ENCODE data around the gene CEP295NL. TPM values are rescaled to one million over a fixed set of nuclear protein-coding genes. Genes with fewer than 3 reads are reported as not detected.

CEP295NL gene
- total and polyA plus RNA-seq, 2 of the 13 experiments (the other 11 are each of a cell fraction or from before 2014, with no cell fraction given) = not detected

DNA sequence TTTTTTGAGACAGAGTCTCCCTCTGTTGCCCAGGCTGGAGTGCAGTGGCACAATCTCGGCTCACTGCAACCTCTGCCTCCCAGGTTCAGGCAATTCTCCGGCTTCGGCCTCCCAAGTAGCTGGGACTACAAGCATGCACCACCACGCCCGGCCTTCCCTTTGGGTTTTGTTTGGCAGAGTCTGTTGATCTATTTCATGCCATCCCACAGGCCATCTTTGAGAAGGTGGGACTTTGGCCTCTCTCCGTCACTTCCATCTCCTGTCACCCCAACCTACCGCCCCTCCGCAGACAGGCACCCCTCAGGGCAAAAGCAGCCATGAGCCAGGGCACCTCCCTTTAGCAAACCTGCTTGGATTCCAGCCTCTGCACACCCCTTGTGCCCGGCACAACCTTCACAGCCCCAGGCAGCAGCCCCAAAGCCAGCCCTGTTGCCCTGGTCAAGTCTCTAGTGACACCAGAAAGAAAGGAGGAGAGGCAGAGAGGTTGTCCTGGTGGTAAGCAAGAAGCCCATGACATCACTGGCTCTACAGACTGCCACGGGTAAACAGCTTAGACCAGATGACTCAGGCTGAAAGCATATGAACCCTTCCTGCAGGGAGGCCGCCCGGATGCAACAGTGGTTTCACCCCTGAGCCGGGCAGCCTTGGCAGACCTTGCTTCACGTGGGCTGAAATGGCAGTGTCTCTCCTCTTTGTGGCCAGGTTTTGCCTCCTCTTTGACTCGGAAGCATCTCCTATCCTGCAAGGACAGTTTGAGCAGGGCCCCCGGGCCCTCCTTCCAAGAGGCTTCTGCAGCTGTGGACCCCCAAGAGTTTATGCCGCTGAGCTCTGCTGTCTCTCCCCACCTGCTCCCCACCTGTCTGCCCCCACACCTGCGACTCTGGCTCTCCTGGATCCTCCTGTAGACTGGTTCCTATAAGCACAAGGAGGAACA is 30.3 kb upstream of the CEP295NL start (continued):
- TF ChIP-seq, protein P1, sequence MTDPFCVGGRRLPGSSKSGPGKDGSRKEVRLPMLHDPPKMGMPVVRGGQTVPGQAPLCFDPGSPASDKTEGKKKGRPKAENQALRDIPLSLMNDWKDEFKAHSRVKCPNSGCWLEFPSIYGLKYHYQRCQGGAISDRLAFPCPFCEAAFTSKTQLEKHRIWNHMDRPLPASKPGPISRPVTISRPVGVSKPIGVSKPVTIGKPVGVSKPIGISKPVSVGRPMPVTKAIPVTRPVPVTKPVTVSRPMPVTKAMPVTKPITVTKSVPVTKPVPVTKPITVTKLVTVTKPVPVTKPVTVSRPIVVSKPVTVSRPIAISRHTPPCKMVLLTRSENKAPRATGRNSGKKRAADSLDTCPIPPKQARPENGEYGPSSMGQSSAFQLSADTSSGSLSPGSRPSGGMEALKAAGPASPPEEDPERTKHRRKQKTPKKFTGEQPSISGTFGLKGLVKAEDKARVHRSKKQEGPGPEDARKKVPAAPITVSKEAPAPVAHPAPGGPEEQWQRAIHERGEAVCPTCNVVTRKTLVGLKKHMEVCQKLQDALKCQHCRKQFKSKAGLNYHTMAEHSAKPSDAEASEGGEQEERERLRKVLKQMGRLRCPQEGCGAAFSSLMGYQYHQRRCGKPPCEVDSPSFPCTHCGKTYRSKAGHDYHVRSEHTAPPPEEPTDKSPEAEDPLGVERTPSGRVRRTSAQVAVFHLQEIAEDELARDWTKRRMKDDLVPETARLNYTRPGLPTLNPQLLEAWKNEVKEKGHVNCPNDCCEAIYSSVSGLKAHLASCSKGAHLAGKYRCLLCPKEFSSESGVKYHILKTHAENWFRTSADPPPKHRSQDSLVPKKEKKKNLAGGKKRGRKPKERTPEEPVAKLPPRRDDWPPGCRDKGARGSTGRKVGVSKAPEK (CRISPR knock-in tag; IDR thresholded peaks at IDR 0.05; ENCODE audit: borderline replicate concordance) = no peak
- TF ChIP-seq EED (CRISPR knock-in tag; IDR thresholded peaks at IDR 0.05) (no peak), ZNF333 (CRISPR knock-in tag; IDR thresholded peaks at IDR 0.05; ENCODE audit: borderline replicate concordance) (no peak), NAIF1 (CRISPR knock-in tag; IDR thresholded peaks at IDR 0.05; ENCODE audit: borderline replicate concordance) (no peak), ZFP90 (CRISPR knock-in tag; IDR thresholded peaks at IDR 0.05; ENCODE audit: borderline replicate concordance) (no peak), ZNF160 (CRISPR knock-in tag; IDR thresholded peaks at IDR 0.05) (no peak), JDP2 (CRISPR knock-in tag; IDR thresholded peaks at IDR 0.05; ENCODE audit: borderline replicate concordance) (no peak), ZNF703 (CRISPR knock-in tag; IDR thresholded peaks at IDR 0.05; ENCODE audit: borderline replicate concordance) (no peak), ESRRA (CRISPR knock-in tag; IDR thresholded peaks at IDR 0.05; ENCODE audit: low read depth) (no peak), GTF3A (CRISPR knock-in tag; conservative IDR thresholded peaks at IDR 0.05) (no peak), FOSL2 (CRISPR knock-in tag; IDR thresholded peaks at IDR 0.05) (peak; percentile 98), ZNF256 (CRISPR knock-in tag; conservative IDR thresholded peaks at IDR 0.05) (no peak), ZMAT3 (CRISPR knock-in tag; conservative IDR thresholded peaks at IDR 0.05) (0 out of 2 replicates have a peak, but pooled peaks have one; percentile 48), ZNF720 (CRISPR knock-in tag; IDR thresholded peaks at IDR 0.05) (no peak), TAF15 (IDR thresholded peaks at IDR 0.05; ENCODE audit: low read depth, low read length, poor library complexity, severe bottlenecking) (no peak), ZNF207 (IDR thresholded peaks at IDR 0.05; ENCODE audit: borderline replicate concordance) (no peak), YY1 (IDR thresholded peaks at IDR 0.05; ENCODE audit: insufficient read depth, insufficient replicate concordance, low read depth, low read length) (no peak), ZNF451 (CRISPR knock-in tag; IDR thresholded peaks at IDR 0.05) (no peak)
- TF ChIP-seq, protein P2, sequence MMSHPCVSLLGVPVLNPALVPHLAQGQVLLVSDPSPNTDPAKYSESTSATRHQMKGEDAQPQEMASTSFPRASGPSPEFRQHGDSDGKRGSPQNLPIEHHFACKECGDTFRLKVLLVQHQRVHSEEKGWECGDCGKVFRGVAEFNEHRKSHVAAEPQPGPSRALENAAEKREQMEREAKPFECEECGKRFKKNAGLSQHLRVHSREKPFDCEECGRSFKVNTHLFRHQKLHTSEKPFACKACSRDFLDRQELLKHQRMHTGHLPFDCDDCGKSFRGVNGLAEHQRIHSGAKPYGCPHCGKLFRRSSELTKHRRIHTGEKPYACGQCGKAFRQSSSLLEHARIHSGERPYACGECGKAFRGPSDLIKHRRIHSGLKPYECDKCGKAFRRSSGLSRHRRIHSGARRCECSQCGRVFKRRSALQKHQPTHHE (CRISPR knock-in tag; IDR thresholded peaks at IDR 0.05; ENCODE audit: borderline replicate concordance) = no peak
- TF ChIP-seq, protein P3, sequence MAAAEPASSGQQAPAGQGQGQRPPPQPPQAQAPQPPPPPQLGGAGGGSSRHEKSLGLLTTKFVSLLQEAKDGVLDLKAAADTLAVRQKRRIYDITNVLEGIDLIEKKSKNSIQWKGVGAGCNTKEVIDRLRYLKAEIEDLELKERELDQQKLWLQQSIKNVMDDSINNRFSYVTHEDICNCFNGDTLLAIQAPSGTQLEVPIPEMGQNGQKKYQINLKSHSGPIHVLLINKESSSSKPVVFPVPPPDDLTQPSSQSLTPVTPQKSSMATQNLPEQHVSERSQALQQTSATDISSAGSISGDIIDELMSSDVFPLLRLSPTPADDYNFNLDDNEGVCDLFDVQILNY (CRISPR knock-in tag; conservative IDR thresholded peaks at IDR 0.05) = no peak
- TF ChIP-seq, protein P4, sequence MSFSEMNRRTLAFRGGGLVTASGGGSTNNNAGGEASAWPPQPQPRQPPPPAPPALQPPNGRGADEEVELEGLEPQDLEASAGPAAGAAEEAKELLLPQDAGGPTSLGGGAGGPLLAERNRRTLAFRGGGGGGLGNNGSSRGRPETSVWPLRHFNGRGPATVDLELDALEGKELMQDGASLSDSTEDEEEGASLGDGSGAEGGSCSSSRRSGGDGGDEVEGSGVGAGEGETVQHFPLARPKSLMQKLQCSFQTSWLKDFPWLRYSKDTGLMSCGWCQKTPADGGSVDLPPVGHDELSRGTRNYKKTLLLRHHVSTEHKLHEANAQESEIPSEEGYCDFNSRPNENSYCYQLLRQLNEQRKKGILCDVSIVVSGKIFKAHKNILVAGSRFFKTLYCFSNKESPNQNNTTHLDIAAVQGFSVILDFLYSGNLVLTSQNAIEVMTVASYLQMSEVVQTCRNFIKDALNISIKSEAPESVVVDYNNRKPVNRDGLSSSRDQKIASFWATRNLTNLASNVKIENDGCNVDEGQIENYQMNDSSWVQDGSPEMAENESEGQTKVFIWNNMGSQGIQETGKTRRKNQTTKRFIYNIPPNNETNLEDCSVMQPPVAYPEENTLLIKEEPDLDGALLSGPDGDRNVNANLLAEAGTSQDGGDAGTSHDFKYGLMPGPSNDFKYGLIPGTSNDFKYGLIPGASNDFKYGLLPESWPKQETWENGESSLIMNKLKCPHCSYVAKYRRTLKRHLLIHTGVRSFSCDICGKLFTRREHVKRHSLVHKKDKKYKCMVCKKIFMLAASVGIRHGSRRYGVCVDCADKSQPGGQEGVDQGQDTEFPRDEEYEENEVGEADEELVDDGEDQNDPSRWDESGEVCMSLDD (CRISPR knock-in tag; IDR thresholded peaks at IDR 0.05; ENCODE audit: borderline replicate concordance) = no peak

Data from HepG2 (cell line).